ENCODE measurements around the gene PLCL2. TPM values are rescaled to one million over a fixed set of nuclear protein-coding genes. Genes with fewer than 3 reads are reported as not detected.

The PLCL2 gene
- total RNA-seq, 1 donor from 2014 or later, result 27.0 TPM

GRCh38 chr3:16887130-16887529 lies 2.4 kb downstream of the PLCL2 start:
- no peak for DNase-seq (ENCODE audit: low spot score)
- intact Hi-C loops (cut with DNase I), result loop anchor here (10.0 kb wide), 1 partner anchor 348 kb away; no protein-coding TSS in a partner anchor

- no peak for DNase-seq (ENCODE audit: low spot score)
These were observed 3.6 kb downstream of the PLCL2 start for GRCh38 chr3:16888356-16888755.

GRCh38 chr3:16888785-16889607 lies 4.2 kb downstream of the PLCL2 start:
- DNase-seq (ENCODE audit: low spot score), result no peak
- intact Hi-C loops (cut with DNase I), result loop anchor here (10.0 kb wide), 1 partner anchor 346 kb away; no protein-coding TSS in a partner anchor

More at GRCh38 chr3:16888356-16888755, 3.6 kb downstream of the PLCL2 start:
- intact Hi-C loops (cut with DNase I), result loop anchor here (10.0 kb wide), 1 partner anchor 346 kb away; no protein-coding TSS in a partner anchor

- no peak for DNase-seq (ENCODE audit: low spot score)
- intact Hi-C loops (cut with DNase I), result no loop called here
These were observed 6.0 kb downstream of the PLCL2 start for GRCh38 chr3:16890597-16891333.

- DNase-seq (ENCODE audit: low spot score), result no peak
- intact Hi-C loops (cut with DNase I), result no loop called here
These were observed 9.0 kb downstream of the PLCL2 start for GRCh38 chr3:16893618-16894200.

- DNase-seq (ENCODE audit: low spot score), result no peak
- intact Hi-C loops (cut with DNase I), result no loop called here
These were observed 11.4 kb downstream of the PLCL2 start for GRCh38 chr3:16896094-16896627.

- intact Hi-C loops (cut with DNase I), result no loop called here
- no peak for DNase-seq (ENCODE audit: low spot score)
These were observed 12.1 kb downstream of the PLCL2 start for GRCh38 chr3:16896820-16897219.

GRCh38 chr3:16897254-16897926 lies 12.6 kb downstream of the PLCL2 start:
- no peak for DNase-seq (ENCODE audit: low spot score)
- intact Hi-C loops (cut with DNase I), result no loop called here

- no peak for DNase-seq (ENCODE audit: low spot score)
- intact Hi-C loops (cut with DNase I), result no loop called here
These were observed 14.0 kb downstream of the PLCL2 start for GRCh38 chr3:16898595-16899395.

GRCh38 chr3:16899919-16900318 lies 15.2 kb downstream of the PLCL2 start:
- DNase-seq (ENCODE audit: low spot score), result no peak
- intact Hi-C loops (cut with DNase I), result no loop called here

- DNase-seq (ENCODE audit: low spot score), result no peak
- intact Hi-C loops (cut with DNase I), result no loop called here
These were observed 16.2 kb downstream of the PLCL2 start for GRCh38 chr3:16900779-16901440.

- intact Hi-C loops (cut with DNase I), result no loop called here
- DNase-seq (ENCODE audit: low spot score), result no peak
These were observed 20.0 kb downstream of the PLCL2 start for GRCh38 chr3:16904423-16905417.

- intact Hi-C loops (cut with DNase I), result no loop called here
These were observed 20.9 kb downstream of the PLCL2 start for GRCh38 chr3:16905704-16906103.

GRCh38 chr3:16906682-16907081 lies 21.9 kb downstream of the PLCL2 start:
- DNase-seq (ENCODE audit: low spot score), result no peak

More at GRCh38 chr3:16905704-16906103, 20.9 kb downstream of the PLCL2 start:
- no peak for DNase-seq (ENCODE audit: low spot score)

GRCh38 chr3:16907243-16907642 lies 22.5 kb downstream of the PLCL2 start:
- no peak for DNase-seq (ENCODE audit: low spot score)
- intact Hi-C loops (cut with DNase I), result no loop called here

More at GRCh38 chr3:16906682-16907081, 21.9 kb downstream of the PLCL2 start:
- intact Hi-C loops (cut with DNase I), result no loop called here

GRCh38 chr3:16908016-16908807 lies 23.5 kb downstream of the PLCL2 start:
- no peak for DNase-seq (ENCODE audit: low spot score)
- intact Hi-C loops (cut with DNase I), result no loop called here

Measured in cardiac septum (tissue), 1 donor.